HepG2 (cell line): Measurements from ENCODE around the gene EXOSC6. TPM values are rescaled to one million over a fixed set of nuclear protein-coding genes. Genes with fewer than 3 reads are reported as not detected.
A peak's percentile ranks its signal among the peaks of the same experiment; 100 is the strongest.

Experiments
- AGO2 ChIP-seq: fragments of 200-400 bp; formaldehyde crosslinking; optimal IDR thresholded peaks from 2 replicates; pipeline ENCODE3; 2017; ENCODE audit warnings: mild to moderate bottlenecking, low read depth, low read length, moderate library complexity
- BRF2 ChIP-seq: sonication (generic); formaldehyde crosslinking; IDR thresholded peaks from 2 replicates; pipeline ENCODE4 v1.8.1; 2022; ENCODE audit warnings: mild to moderate bottlenecking, missing genetic modification reagents
- HDAC1 ChIP-seq: sonication (generic); formaldehyde crosslinking; IDR thresholded peaks from 2 replicates; pipeline ENCODE4 v1.5.1; 2020; ENCODE audit warnings: mild to moderate bottlenecking, missing genetic modification reagents
- NFIC ChIP-seq: IDR thresholded peaks from 2 replicates; pipeline ENCODE4 v1.6.1; 2012; ENCODE audit warnings: mild to moderate bottlenecking, low read length, inconsistent platforms
- PPARG ChIP-seq: conservative IDR thresholded peaks from 2 replicates; pipeline ENCODE4 v1.6.1; 2016; ENCODE audit warnings: missing biosample characterization, missing genetic modification reagents
- SKI ChIP-seq: fragments of 450-650 bp; IDR thresholded peaks from one replicate; pipeline ENCODE4 v1.6.1; 2018; ENCODE audit warnings: mild to moderate bottlenecking; ENCODE audit not compliant: partially characterized antibody
- SNAPC4 ChIP-seq: sonication (generic); formaldehyde crosslinking; IDR thresholded peaks from 2 replicates; pipeline ENCODE4 v1.4.0; 2020; ENCODE audit warnings: mild to moderate bottlenecking, missing genetic modification reagents
- SOX5 ChIP-seq: IDR thresholded peaks from 2 replicates; pipeline ENCODE4 v1.6.1; 2016; ENCODE audit warnings: borderline replicate concordance
- SP5 ChIP-seq: IDR thresholded peaks from 2 replicates; pipeline ENCODE4 v1.6.1; 2016; ENCODE audit warnings: low read depth, borderline replicate concordance
- TEF ChIP-seq: sonication (generic); formaldehyde crosslinking; IDR thresholded peaks from 2 replicates; pipeline ENCODE4 v1.5.0; 2020; ENCODE audit warnings: missing genetic modification reagents
- TFAP4 ChIP-seq: sonication (generic); IDR thresholded peaks from 2 replicates; pipeline ENCODE4 v1.6.1; 2016; ENCODE audit warnings: low read depth, borderline replicate concordance
- ZMYM3 ChIP-seq: sonication (generic); formaldehyde crosslinking; IDR thresholded peaks from 2 replicates; pipeline ENCODE4 v1.5.1; 2020; ENCODE audit warnings: mild to moderate bottlenecking, missing genetic modification reagents
- ZNF230 ChIP-seq: sonication (generic); formaldehyde crosslinking; IDR thresholded peaks from 2 replicates; pipeline ENCODE4 v1.4.0; 2020; ENCODE audit warnings: mild to moderate bottlenecking, missing genetic modification reagents
- ZNF296 ChIP-seq: sonication (generic); formaldehyde crosslinking; conservative IDR thresholded peaks from 2 replicates; pipeline ENCODE4 v1.5.0; 2020; ENCODE audit warnings: mild to moderate bottlenecking, missing genetic modification reagents
- ZNF431 ChIP-seq: sonication (generic); formaldehyde crosslinking; IDR thresholded peaks from 2 replicates; pipeline ENCODE4 v1.9.0; 2022; ENCODE audit warnings: missing genetic modification reagents, low read depth, mild to moderate bottlenecking, borderline replicate concordance
- ZNF547 ChIP-seq: sonication (generic); formaldehyde crosslinking; IDR thresholded peaks from 2 replicates; pipeline ENCODE4 v1.5.1; 2020; ENCODE audit warnings: mild to moderate bottlenecking, missing genetic modification reagents
- ZNF639 ChIP-seq: conservative IDR thresholded peaks from 2 replicates; pipeline ENCODE4 v1.6.1; 2018; ENCODE audit warnings: missing genetic modification reagents
- ZNF644 ChIP-seq: IDR thresholded peaks from 2 replicates; pipeline ENCODE4 v1.6.1; 2016; ENCODE audit warnings: low read depth
- ZNF772 ChIP-seq: sonication (generic); formaldehyde crosslinking; IDR thresholded peaks from 2 replicates; pipeline ENCODE4 v1.5.0; 2020; ENCODE audit warnings: mild to moderate bottlenecking, missing genetic modification reagents
- ZNF784 ChIP-seq: sonication (generic); formaldehyde crosslinking; IDR thresholded peaks from 2 replicates; pipeline ENCODE4 v1.5.1; 2020; ENCODE audit warnings: missing genetic modification reagents, mild to moderate bottlenecking, borderline replicate concordance
- polyA plus RNA-seq, 8 experiments: library from polyadenylated mRNA; depleted of rRNA in 3 of 8; stranded (reverse) in 7 of 8; unstranded in 1 of 8; fragments of >200 nt; fragmentation: Illumina TruSeq in 4 of 8; extraction: Trizol in 4 of 8; gene quantifications; 2 replicates each; pipeline versions ENCODE4 v1.2.1 to v1.2.3, GENCODE V29; 2011 to 2016; ENCODE audit warnings: low read depth in 4 of 8, missing spikeins in 1 of 8, mixed read lengths in 1 of 8; ENCODE audit not compliant: insufficient read depth in 1 of 8
- total RNA-seq, 5 experiments: library from RNA; depleted of rRNA; stranded (reverse); fragments of >200 nt; fragmentation: Illumina TruSeq; extraction: Trizol; gene quantifications; 2 replicates each; pipeline ENCODE4 v1.2.3, GENCODE V29; 2016; ENCODE audit warnings: low read depth in 1 of 5

Gene EXOSC6
- total and polyA plus RNA-seq, 2 of the 13 experiments (the other 11 are each of a cell fraction or from before 2014, with no cell fraction given) = 13.1 to 39.9 TPM

- TF ChIP-seq SNAPC4 = peak; percentile 28; the same call in 1 of the 2 replicates
- TF ChIP-seq ZNF547 (CRISPR knock-in tag) = peak; percentile 87
- TF ChIP-seq SOX5 = peak; percentile 75
- TF ChIP-seq ZNF431 (CRISPR knock-in tag) = peak; percentile 95
- no peak for TF ChIP-seq TEF
- TF ChIP-seq ZNF230 (CRISPR knock-in tag) = peak; percentile 96
- peak; percentile 79 for TF ChIP-seq ZNF784 (CRISPR knock-in tag)
- peak; percentile 100 for TF ChIP-seq AGO2
- TF ChIP-seq PPARG = peak; percentile 86
- TF ChIP-seq HDAC1 = peak; percentile 99
- no peak for TF ChIP-seq NFIC
- 0 out of 2 replicates have a peak, but pooled peaks have one; percentile 57 for TF ChIP-seq ZNF644 (CRISPR knock-in tag)
- TF ChIP-seq ZMYM3 (CRISPR knock-in tag) = peak; percentile 26; the same call in 1 of the 2 replicates
- peak; percentile 99 for TF ChIP-seq ZNF772 (CRISPR knock-in tag)
- TF ChIP-seq SP5 = no peak
- peak; percentile 93 for TF ChIP-seq BRF2 (CRISPR knock-in tag)
- TF ChIP-seq ZNF639 (CRISPR knock-in tag) = peak; percentile 91
- TF ChIP-seq ZNF296 = peak; percentile 86
- TF ChIP-seq SKI = peak; percentile 71
- peak; percentile 25; the same call in 1 of the 2 replicates for TF ChIP-seq TFAP4
These were observed at the start of gene EXOSC6 (continued) for GRCh38 chr16:70251629-70252354.
